Superior temporal gyrus (tissue), 1 donor: ENCODE results near the gene PSME3IP1.
"Not testable (repeated sequence)": the region's sequence is repeated elsewhere in the genome, so short reads cannot be mapped to it uniquely, and the experiment has no call there.

Experiments
- DNase-seq: peaks from one replicate; pipeline ENCODE4 v3.0.0-alpha.2; 2016; ENCODE audit errors: extremely low spot score

PSME3IP1 gene

DNA sequence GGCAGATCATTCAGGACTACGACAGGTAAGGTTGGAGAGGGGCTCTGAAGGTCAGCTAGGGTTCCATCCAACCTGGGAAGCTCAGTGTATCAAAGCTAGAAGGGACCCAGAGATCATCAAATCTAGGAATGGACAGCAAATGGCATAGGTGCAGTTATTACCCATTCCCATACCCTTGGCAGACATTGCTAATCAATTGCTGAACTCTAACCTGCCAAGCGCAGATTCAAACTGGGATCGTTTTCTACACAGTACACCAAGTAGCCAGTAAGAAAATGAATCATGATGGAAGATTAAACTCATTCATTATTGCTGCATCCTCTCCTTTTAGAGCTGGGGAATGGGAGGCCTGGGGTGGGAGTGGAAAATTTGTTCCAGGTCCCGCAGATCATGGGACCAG lies 59.9 kb downstream of the PSME3IP1 start:
- DNase-seq, result no peak

DNA sequence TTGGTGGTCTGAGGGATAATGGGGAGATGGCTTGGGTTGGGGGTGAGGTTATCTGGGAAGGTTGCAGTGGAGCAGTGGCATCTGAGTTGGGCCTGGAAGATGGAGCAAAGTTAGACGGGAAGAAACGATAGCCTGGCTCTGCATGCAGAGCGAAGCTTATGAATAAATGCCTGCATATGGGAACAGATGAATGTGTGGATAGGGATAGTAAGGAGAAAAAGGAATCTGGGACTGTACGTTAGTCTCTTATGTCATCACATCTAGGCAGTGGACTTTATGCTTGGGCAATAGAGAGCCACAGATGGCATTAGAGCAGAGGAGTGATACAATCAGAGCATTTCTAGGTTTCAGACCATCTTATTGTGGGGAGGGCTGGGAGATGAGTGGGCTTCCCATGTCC lies 60.5 kb downstream of the PSME3IP1 start:
- no peak for DNase-seq

DNA sequence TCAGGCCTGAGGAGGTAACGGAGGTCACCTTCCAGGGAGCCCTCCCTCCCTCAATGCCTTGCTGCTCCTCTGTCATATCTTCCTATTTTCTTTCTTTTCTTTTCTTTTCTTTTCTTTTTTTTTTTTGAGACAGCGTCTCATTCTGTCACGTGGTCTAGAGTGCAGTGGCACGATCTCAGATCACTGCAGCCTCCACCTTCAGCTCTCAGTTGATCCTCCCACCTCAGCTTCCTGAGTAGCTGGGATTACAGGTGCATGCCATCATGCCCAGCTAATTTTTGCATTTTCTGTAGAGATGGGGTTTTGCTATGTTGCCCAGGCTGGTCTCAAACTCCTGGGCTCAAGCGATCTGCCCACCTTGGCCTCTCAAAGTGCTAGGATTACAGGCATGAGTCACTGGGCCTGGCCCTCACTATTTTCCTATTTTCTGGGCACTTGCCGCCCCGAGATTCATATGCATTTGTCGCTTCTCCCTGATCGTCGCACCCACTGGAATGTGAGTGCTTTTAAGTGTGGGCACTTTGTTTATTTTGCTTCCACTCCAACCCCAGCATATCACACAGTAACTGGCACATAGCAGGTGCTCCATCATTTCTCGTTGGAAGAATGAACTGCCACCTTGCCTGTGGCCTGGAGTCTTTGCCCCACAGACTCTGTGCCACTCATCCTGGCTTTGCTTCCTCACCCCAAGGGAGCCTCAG lies 61.7 kb downstream of the PSME3IP1 start:
- DNase-seq, result no peak

DNA sequence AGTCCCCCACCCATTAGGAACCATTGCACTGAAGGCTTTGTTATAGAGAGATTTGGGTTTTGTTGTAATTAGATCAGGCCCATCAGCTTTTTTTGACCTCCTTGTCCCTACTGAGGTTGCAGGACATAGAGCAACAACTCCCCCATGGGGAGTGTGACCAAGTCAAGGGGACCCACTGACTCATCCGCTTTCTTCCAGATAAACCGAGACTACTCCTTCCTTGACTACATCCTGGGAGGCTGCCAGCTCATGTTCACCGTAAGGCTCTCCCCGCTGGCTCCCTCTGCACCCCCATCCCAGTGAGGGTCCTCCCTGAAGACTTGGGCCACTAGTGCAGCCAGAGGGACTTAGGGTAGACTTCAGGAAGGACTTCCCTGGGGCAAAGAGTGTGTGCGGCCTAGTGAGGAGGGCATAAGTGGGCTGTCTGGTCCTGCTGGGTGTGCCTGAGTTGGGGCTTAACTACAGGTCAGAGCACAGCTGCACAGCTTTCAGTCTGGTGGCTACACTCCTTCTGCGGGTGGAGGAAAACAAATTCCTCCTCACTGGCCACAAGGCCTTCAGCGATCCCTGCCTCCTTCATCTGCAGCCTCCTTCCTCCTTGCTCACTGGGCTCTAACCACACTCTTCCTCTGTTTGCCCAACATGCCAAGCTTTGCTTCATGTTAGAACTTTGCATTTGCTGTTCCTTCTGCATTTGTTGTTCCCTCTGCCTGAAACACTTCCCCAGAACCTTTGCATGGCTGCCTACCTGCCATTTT lies 62.4 kb downstream of the PSME3IP1 start:
- no peak for DNase-seq

DNA sequence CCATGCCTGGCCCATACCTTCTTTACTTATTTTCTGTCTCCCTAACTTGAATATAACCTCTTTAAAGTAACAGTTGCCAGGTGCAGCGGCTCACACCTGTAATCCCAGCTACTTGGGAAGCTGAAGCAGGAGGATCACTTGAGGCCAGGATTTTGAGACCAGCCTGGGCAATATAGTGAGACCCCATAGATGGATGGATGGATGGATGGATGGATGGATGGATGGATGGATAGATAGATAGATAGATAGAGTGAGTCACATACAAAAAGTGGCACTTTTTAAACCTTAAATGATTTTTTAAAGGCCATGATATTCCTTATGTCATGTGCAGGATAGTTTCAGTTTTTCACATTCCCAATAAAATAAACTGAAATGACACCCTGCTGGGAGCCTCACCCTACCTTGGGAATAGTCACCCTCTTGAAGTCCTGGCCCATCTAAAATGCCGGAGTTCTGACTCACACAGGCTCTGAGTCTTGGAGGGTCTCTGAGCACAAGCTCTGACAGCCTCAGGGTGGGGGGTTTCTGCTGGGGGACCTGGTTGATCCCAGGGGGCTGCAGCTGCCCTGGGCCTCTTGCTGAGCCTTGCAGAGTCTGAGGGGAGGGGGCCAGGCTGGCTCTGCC lies 67.3 kb downstream of the PSME3IP1 start:
- no peak for DNase-seq

DNA sequence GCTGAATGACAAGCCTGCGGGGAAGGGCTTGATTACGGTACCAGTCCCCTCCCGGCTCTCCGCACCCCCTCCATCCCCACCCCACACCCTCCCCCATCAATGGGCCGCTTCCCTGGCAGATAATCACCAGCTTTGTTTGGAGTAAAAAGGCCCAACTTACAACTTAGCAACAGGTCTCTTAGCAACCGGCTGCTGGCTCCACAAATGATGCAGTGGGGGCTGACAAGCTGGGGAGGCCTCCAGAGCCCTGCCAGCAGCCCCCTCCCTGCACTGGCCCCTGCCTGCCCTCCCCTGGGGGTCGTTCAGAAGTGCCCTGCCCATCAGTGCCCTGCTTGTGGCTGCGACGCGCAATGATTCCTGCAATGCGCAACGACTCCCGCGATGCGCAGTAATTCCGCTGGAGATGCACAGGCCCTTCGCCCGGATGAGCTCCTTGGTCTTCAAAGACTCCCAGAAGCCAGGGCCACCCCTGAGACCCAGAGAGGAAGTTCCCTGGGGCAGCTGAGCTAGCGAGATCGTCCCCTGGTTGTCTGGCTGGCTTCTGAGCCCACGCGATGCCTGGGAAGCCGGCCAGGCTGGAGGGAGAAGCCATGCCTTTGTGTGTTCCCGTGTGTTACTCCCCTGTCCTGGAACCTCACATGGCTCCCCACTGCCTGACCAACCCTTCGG lies 70.2 kb downstream of the PSME3IP1 start:
- peak; percentile 90 for DNase-seq

DNA sequence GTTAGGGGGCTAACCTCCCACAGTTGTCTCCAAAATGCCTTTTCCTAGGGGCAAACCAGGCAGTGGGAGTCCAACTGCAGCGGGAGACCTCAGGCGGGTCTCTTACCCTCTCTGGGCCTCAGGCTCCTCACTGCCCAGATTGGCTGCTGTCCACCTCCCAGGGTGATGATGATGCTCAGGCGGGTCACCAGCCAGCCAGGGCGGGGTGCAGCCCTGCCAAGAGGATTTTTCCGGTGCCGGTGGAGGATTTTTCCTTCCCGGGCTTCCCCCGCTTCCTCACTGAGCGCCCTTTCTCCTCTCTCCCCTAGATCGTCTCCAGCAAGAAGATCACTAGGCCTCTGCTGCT lies 70.7 kb downstream of the PSME3IP1 start:
- no peak for DNase-seq

DNA sequence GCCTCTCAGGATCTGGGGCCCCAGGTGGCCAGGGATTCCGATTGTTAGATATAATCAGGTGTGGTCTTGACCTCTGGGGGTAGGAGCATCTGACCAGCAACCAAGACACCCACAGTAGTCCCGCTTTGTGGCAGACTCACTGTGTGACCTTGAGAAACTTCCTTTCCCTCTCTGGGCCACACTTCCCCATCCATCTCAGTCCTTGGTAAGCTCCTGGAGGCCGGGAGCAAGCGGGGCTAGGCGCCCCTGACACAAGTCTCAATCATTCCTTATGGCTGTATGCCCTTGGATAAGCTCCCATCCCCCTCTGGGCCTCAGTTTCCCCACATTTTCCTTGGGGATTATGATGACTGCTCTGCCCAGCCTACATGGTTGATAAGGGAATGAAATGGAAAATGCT lies 72.2 kb downstream of the PSME3IP1 start:
- no peak for DNase-seq

DNA sequence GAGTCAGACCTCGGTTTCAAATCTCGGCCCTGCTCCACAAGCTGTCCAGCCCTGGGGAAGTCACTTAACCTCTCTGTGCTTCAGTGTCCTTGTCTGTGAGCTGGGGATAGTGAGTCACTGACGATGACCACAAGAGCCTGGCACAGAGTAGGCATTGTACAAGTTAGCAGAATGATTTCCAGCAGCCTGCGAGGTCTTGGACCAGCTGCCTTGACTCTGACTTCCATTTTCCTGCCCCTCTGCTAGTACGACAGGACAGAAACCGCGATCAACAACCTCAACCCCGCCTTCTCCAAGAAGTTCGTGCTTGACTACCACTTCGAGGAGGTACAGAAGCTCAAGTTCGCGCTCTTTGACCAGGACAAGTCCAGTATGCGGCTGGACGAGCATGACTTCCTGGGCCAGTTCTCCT lies 72.8 kb downstream of the PSME3IP1 start:
- DNase-seq, result no peak

DNA sequence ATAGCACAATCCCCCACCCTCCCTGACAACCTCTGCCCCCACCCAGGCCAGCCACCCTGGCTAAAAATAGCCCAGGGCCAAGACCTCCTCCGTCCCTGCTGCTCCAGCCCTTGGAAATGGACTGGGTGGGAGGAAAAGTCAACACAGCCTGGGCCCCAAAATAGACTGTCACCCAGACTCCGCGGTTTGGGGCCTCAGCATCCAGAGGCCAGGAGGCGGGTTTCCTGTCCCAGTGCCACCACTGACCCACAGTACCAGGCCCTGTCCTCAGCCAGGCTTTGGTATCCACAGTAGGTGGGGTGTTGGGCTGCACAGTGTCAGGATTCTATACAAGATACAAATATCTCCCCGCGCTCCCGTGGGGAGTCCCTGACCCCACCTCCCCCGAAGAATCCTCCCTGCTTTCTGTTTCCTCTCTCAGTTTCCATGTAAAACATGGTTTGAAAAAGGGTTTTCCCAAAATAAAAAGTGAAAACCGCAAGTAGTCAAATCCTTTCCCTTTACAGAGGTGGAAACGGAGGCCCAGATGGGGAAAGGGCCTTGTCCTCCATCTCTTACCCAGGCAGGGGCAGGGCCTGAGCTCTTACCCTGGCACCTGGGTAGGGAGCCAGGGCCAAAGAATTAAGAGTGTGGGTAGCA lies 73.3 kb downstream of the PSME3IP1 start:
- no peak for DNase-seq

DNA sequence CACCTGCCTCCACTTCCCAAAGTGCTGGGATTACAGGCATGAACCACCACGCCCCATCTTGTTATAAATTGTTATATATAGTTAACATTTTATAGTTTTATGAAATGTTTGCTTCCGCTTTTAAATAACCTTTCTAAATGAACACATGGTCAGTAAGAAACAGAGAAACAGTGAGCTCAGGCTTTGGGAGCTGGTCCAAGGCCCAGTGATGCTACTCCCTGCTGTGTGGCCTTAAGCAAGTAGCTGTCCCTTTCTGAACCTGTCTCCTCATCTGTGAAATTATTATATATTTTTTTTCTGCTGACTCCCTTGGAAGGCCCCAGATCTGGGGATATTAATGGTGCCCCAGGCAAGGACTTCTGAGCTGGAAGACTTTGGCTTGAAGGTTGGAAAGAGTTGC lies 74.4 kb downstream of the PSME3IP1 start:
- DNase-seq, result no peak

DNA sequence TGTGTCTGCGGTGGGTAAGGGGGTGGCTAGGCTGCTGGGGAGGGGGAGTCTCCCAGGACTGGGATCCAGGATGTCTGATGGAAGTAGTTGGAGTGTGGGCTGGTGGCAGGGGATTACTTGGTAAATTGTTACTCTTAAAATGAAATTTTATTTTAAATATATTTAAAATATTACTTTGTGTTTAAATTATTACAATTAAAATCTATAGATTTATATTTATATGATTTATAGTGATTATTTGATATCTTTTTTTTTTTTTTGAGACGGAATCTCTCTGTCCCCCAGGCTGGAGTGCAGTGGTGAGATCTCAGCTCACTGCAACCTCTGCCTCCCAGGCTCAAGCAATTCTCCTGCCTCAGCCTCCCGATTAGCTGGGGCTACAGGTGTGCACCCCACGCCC lies 74.9 kb downstream of the PSME3IP1 start:
- DNase-seq, result no peak

DNA sequence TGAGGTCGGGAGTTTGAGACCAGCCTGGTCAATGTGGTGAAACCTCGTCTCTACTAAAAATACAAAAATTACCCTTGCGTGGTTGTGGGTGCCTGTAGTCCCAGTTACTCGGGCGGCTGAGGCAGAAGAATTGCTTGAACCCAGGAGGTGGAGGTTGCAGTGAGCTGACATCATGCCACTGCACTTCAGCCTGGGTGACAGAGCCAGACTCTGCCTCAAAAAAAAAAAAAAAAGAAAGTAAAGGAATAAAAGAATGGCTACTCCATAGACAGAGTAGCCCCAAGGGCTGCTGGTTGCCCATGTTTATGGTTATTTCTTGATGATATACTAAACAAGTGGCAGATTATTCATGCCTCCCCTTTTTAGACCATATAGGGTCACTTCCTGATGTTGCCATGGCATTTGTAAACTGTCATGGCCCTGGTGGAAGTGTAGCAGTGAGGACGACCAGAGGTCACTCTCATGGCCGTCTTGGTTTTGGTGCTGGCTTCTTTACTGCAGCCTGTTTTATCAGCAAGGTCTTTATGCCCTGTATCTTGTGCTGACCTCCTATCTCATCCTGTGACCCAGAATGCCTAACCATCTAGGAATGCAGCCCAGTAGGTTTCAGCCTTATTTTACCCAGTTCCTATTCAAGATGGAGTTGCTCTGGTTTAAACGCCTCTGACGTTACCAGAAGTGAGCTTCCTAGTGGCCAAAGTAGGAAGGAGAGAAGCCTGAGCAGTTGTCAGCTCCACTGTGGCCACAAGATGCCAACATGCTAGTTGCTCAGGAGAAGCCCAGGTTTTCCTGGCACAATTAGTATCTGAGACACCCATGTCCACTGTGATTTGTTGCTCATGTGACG lies 76.4 kb downstream of the PSME3IP1 start:
- not testable (repeated sequence) for DNase-seq

DNA sequence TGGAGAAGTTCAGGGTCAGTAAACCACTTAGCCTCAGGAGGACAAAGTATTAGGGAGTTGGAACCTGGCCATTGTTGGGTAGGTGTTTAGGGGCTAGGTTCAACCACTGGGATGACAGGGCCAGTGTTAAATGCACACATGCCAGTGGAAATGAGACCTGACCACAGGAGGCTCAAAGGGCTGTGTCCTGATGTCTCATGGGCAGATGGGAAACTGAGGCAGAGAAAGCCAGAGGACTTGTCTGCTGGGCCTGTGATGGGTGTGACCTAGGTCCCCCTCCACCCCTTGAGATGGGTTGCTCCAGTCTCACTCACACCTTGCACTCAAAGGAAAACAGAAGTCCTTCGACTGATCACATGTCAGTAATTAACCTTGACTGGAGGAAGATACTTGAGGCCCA lies 77.4 kb downstream of the PSME3IP1 start:
- no peak for DNase-seq

DNA sequence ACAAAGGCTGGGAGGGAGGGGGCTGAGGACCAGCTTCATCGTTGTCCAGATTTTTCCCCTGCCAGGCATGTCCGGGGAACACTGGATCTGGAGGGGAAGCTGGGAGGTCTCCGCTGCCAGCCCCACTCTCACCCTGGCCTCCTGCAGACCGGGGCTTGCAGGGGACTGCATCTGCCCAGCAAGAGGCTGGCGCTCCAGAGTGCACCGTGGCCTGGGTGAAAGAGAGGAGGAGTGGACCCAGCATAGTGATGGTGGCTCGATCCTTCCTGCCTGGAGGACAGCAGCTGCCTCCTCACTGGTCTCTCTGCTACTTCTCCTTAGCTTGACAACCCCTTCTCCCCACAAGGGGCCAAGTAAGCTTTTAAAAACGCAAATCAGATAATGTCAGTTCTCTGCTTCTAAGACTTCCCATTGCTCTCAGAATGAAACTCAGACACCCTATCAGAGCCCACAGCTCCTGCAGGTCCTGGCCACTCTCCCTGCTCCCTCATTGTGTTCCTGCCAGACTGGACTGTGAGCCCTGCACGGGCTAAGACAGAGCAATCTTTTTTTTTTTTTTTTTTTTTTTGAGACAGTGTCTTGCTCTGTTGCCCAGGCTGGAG lies 78.4 kb downstream of the PSME3IP1 start:
- no peak for DNase-seq

DNA sequence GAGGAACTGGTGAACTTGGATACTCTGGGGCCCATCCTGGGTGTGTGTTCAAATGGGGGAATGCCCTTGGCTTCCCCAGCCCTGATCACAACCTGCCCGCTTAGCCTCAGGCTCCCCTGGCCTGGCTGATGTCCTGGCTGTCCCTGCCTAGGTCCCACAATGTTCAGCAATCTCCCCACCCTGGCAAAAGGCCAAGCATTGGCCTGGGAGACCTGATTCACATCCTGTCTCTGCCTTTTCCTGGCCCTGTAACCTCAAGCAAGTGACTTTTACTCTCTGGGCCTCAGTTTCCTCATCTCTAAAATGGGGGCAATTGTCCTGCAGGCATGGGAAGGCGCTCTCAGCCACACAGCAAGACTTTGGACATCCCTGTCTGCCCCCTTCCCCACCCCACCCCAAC lies 79.1 kb downstream of the PSME3IP1 start:
- DNase-seq, result no peak

DNA sequence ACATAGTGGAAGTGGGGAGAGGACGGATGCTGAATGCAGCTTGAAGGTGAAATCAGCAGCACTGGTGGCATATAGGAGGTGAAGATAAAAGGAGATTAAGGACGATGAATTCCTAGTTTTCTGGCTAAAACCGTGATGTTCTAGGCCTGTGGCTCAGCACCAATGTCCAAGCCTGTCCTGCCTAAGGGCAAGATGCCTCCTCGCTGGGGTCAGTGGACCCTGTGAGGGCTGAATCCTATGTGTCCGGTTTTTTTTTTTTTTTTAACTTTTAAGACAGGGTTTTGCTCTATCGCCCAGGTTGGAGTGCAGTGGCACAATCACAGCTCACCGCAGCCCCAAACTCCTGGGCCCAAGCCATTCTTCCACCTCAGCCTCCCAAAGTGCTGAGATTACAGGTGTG lies 80.7 kb downstream of the PSME3IP1 start:
- DNase-seq, result no peak

DNA sequence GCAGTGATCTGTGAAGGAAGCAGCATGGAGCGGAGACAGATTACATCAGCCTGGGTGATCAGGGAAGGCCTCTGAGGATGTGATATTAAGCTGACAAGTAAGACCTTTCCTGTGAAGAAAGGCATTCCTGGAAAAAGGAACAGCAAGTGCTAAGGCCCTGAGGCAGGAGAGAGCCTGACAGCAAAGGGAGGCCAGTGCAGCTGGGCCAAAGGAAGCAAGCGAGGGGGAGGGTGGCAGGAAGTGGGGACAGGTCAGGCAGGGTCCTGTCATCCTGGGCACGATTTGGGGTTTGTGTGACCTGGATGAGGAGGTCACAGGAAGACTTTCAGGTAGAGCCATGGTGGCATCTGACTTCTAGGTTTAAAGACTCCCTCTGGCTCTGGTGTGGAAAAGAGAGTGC lies 81.1 kb downstream of the PSME3IP1 start:
- DNase-seq, result no peak

DNA sequence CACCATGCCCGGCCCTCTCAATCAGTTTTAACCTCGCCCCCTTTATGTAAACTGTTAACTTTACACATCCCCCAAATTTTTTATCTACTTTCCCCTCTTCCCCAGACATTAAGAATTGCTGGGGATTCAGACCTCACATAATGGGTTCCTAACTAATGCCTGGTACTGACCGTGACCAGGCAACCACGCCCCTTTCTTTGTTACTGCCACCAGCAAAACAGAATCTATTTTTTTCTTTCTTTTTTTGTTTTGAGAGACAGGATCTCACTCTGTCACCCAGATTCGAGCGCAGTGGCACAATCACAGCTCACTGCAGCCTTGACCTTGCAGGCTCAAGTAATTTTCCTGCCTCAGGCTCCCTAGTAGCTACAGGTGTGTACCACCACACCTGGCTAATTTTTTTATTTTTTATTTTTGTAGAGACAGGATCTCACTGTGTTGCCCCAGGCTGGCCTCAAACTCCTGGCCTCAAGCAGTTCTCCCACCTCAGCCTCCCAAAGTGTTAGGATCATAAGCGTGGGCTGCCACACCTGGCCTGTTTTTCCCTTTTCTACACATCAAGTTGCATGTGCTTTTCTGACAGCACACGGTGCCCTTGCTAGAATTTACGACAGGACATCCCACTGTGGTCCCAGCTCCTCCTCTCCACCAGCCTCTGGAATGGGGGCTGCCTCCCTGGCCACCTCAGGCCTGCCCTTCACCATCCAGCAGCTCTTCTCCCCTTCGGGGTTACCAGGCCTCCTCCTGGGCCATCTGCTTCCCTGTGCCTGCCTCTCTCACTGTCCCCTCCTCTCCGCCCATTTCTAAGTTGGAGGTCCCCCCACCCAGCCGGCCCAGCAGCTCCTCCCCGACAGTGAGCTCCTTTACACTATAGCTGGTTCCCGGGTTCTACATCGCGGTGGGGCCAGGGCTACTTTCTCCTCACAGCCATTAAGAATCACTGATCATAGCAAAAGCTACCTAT lies 82.7 kb downstream of the PSME3IP1 start:
- peak; percentile 67 for DNase-seq
